IPS-15b (cell line): ENCODE data around the gene VSTM2B.

Source experiments
- H3K27me3 ChIP-seq: one replicate; pipeline ENCODE4 v1.6.1; 2013; ENCODE audit warnings: low read length; ENCODE audit not compliant: control insufficient read depth, insufficient read depth
- H3K36me3 ChIP-seq: one replicate; pipeline ENCODE4 v1.6.1; 2013; ENCODE audit warnings: low read length; ENCODE audit not compliant: control insufficient read depth, insufficient read depth
- H3K4me1 ChIP-seq: one replicate; pipeline ENCODE4 v1.6.1; 2013; ENCODE audit warnings: mild to moderate bottlenecking, low read length; ENCODE audit not compliant: control insufficient read depth, insufficient read depth
- H3K4me3 ChIP-seq: one replicate; pipeline ENCODE4 v1.5.1; 2013; ENCODE audit warnings: low read depth, low read length
- H3K9ac ChIP-seq: one replicate; pipeline ENCODE4 v1.6.1; 2013; ENCODE audit warnings: low read depth, mild to moderate bottlenecking, low read length
- H3K9me3 ChIP-seq: one replicate; pipeline ENCODE4 v1.6.1; 2013; ENCODE audit warnings: mild to moderate bottlenecking, low read length; ENCODE audit not compliant: control insufficient read depth, insufficient read depth

The VSTM2B gene

GRCh38 chr19:29517412-29517811 is 8.4 kb upstream of the VSTM2B start:
- no peak overlapping the region for H3K4me3 ChIP-seq
- no peaks in the 10 kb centered on the region for H3K36me3 ChIP-seq
- H3K27me3 ChIP-seq: peaks cover 12% of the 10 kb centered on the region
- H3K9ac ChIP-seq: no peak overlapping the region
- H3K4me1 ChIP-seq: no peaks in the 10 kb centered on the region
- no peaks in the 10 kb centered on the region for H3K9me3 ChIP-seq

- Histone ChIP-seq H3K9me3 (no peaks in the 10 kb centered on the region), H3K36me3 (no peaks in the 10 kb centered on the region), H3K4me3 (no peak overlapping the region)
These were observed 7.8 kb upstream of the VSTM2B start for GRCh38 chr19:29517946-29518345.

GRCh38 chr19:29519146-29519545 is 6.6 kb upstream of the VSTM2B start:
- H3K36me3 ChIP-seq: no peaks in the 10 kb centered on the region
- peaks cover 26% of the 10 kb centered on the region for H3K27me3 ChIP-seq
- no peak overlapping the region for H3K4me3 ChIP-seq
- H3K9ac ChIP-seq: no peak overlapping the region
- no peaks in the 10 kb centered on the region for H3K9me3 ChIP-seq
- peaks cover 2% of the 10 kb centered on the region for H3K4me1 ChIP-seq

More at GRCh38 chr19:29517946-29518345, 7.8 kb upstream of the VSTM2B start:
- Histone ChIP-seq H3K9ac (no peak overlapping the region), H3K4me1 (no peaks in the 10 kb centered on the region), H3K27me3 (peaks cover 14% of the 10 kb centered on the region)

GRCh38 chr19:29519931-29520330 is 5.9 kb upstream of the VSTM2B start:
- Histone ChIP-seq H3K27me3 (peaks cover 29% of the 10 kb centered on the region), H3K4me1 (peaks cover 4% of the 10 kb centered on the region), H3K36me3 (no peaks in the 10 kb centered on the region), H3K4me3 (no peak overlapping the region), H3K9ac (no peak overlapping the region), H3K9me3 (no peaks in the 10 kb centered on the region)

GRCh38 chr19:29520390-29520789 is 5.4 kb upstream of the VSTM2B start:
- Histone ChIP-seq H3K4me1 (peaks cover 4% of the 10 kb centered on the region), H3K9me3 (no peaks in the 10 kb centered on the region), H3K4me3 (no peak overlapping the region), H3K27me3 (peaks cover 30% of the 10 kb centered on the region), H3K36me3 (no peaks in the 10 kb centered on the region), H3K9ac (no peak overlapping the region)

GRCh38 chr19:29521291-29522075 is 4.3 kb upstream of the VSTM2B start:
- Histone ChIP-seq H3K4me3 (no peak overlapping the region), H3K27me3 (peaks cover 34% of the 10 kb centered on the region), H3K9me3 (no peaks in the 10 kb centered on the region), H3K9ac (no peak overlapping the region), H3K36me3 (no peaks in the 10 kb centered on the region), H3K4me1 (peaks cover 4% of the 10 kb centered on the region)

- Histone ChIP-seq H3K4me1 (peaks cover 7% of the 10 kb centered on the region), H3K4me3 (peak overlapping the region; percentile 67), H3K36me3 (no peaks in the 10 kb centered on the region), H3K9ac (no peak overlapping the region), H3K9me3 (no peaks in the 10 kb centered on the region), H3K27me3 (peaks cover 51% of the 10 kb centered on the region)
These were observed 2.2 kb upstream of the VSTM2B start for GRCh38 chr19:29523568-29523967.

- H3K36me3 ChIP-seq: no peaks in the 10 kb centered on the region
- peak overlapping the region; percentile 67 for H3K4me3 ChIP-seq
- peaks cover 7% of the 10 kb centered on the region for H3K4me1 ChIP-seq
- H3K9me3 ChIP-seq: no peaks in the 10 kb centered on the region
- peaks cover 59% of the 10 kb centered on the region for H3K27me3 ChIP-seq
- H3K9ac ChIP-seq: no peak overlapping the region
These were observed 1.4 kb upstream of the VSTM2B start for GRCh38 chr19:29524201-29524911.

- H3K9me3 ChIP-seq: no peaks in the 10 kb centered on the region
- no peak overlapping the region for H3K9ac ChIP-seq
- H3K4me3 ChIP-seq: peak overlapping the region; percentile 67
- peaks cover 7% of the 10 kb centered on the region for H3K4me1 ChIP-seq
- H3K27me3 ChIP-seq: peaks cover 67% of the 10 kb centered on the region
- no peaks in the 10 kb centered on the region for H3K36me3 ChIP-seq
These were observed 622 bp upstream of the VSTM2B start for GRCh38 chr19:29524912-29525831.

GRCh38 chr19:29526730-29527499 is 1.1 kb downstream of the VSTM2B start:
- Histone ChIP-seq H3K36me3 (no peaks in the 10 kb centered on the region), H3K4me1 (peaks cover 7% of the 10 kb centered on the region), H3K9me3 (no peaks in the 10 kb centered on the region), H3K9ac (no peak overlapping the region), H3K4me3 (peak overlapping the region; percentile 59), H3K27me3 (peaks cover 78% of the 10 kb centered on the region)
